K562 (cell line): ENCODE results near the gene ZNF544. TPM values are rescaled to one million over a fixed set of nuclear protein-coding genes. Genes with fewer than 3 reads are reported as not detected.

Experiments used
- CBFA2T2 ChIP-seq: fragments of 450-650 bp; conservative IDR thresholded peaks from 2 replicates; pipeline ENCODE4 v1.6.1; 2017; ENCODE audit warnings: mild to moderate bottlenecking
- CHD7 ChIP-seq: fragments of 200-600 bp; sonication (generic); IDR thresholded peaks from one replicate; pipeline ENCODE4 v1.6.1; 2012; ENCODE audit warnings: mild to moderate bottlenecking, low read depth, low read length, inconsistent platforms
- COPS2 ChIP-seq: fragments of 450-650 bp; conservative IDR thresholded peaks from 2 replicates; pipeline ENCODE4 v1.6.1; 2016; ENCODE audit warnings: mild to moderate bottlenecking, moderate library complexity
- HMGXB4 ChIP-seq: sonication (generic); formaldehyde crosslinking; IDR thresholded peaks from 2 replicates; pipeline ENCODE4 v1.8.1; 2023; ENCODE audit warnings: mild to moderate bottlenecking, missing genetic modification reagents
- NELFE ChIP-seq: IDR thresholded peaks from 2 replicates; pipeline ENCODE4 v1.6.1; 2011; ENCODE audit warnings: mild to moderate bottlenecking; ENCODE audit not compliant: insufficient read depth, insufficient read length
- NR2C2 ChIP-seq, 2 experiments: fragments of 200-800 bp in 1 of 2; sonication (Bioruptor generic) in 1 of 2; sonication (generic) in 1 of 2; formaldehyde crosslinking in 1 of 2; IDR thresholded peaks; 2 replicates each; pipeline versions ENCODE4 v1.6.1 to v1.8.0; 2016 to 2022; ENCODE audit warnings: mild to moderate bottlenecking in 1 of 2, missing compliant biosample characterization in 1 of 2, missing genetic modification characterization in 1 of 2, missing genetic modification reagents in 1 of 2
- PHF21A ChIP-seq: fragments of 450-650 bp; IDR thresholded peaks from 2 replicates; pipeline ENCODE4 v1.6.1; 2017; ENCODE audit warnings: low read depth, borderline replicate concordance
- RBM17 ChIP-seq: fragments of 200-400 bp; formaldehyde crosslinking; IDR thresholded peaks from 2 replicates; pipeline ENCODE4 v1.6.1; 2017; ENCODE audit warnings: low read depth, mild to moderate bottlenecking, low read length, borderline replicate concordance
- ZBTB1 ChIP-seq: sonication (generic); formaldehyde crosslinking; IDR thresholded peaks from 2 replicates; pipeline ENCODE4 v1.8.1; 2023; ENCODE audit warnings: missing genetic modification reagents, low read depth, mild to moderate bottlenecking, borderline replicate concordance
- ZNF212 ChIP-seq: fragments of 450-650 bp; formaldehyde crosslinking; IDR thresholded peaks from 2 replicates; pipeline ENCODE4 v1.4.0; 2020; ENCODE audit warnings: mild to moderate bottlenecking
- polyA plus RNA-seq, 8 experiments: library from polyadenylated mRNA; depleted of rRNA in 4 of 8; stranded (reverse) in 5 of 8; unstranded in 3 of 8; fragments of >200 nt; fragmentation: Nextera tagmentation in 2 of 8; fragmentation: Illumina TruSeq in 1 of 8; extraction: Ambion mirVana in 2 of 8; extraction: Trizol in 1 of 8; gene quantifications; 2 replicates each; pipeline versions ENCODE4 v1.2.1 to v1.2.3, GENCODE V29; 2011 to 2014; ENCODE audit warnings: inconsistent platforms in 1 of 8, missing spikeins in 1 of 8
- total RNA-seq, 7 experiments: library from RNA; depleted of rRNA in 6 of 7; stranded (reverse); fragments of >200 nt in 6 of 7; fragmentation: Illumina TruSeq in 2 of 7; extraction: Trizol in 2 of 7; gene quantifications; 2 replicates each; pipeline versions ENCODE4 v1.2.1 to v1.2.3, GENCODE V29; 2011 to 2021; ENCODE audit warnings: low replicate concordance in 1 of 7
- TF ChIP-seq, protein P1 (sequence below): sonication (generic); formaldehyde crosslinking; IDR thresholded peaks from 2 replicates; pipeline ENCODE4 v1.5.0; 2020; ENCODE audit warnings: missing genetic modification reagents
- TF ChIP-seq, protein P2 (sequence below): fragments of 450-650 bp; IDR thresholded peaks from 2 replicates; pipeline ENCODE4 v1.6.1; 2016; ENCODE audit warnings: missing biosample characterization, missing genetic modification characterization

The ZNF544 gene
- total and polyA plus RNA-seq, 9 of the 15 experiments (the other 6 are each of a cell fraction or from before 2014, with no cell fraction given): 23.6 to 59.0 (median 41.4) TPM

DNA sequence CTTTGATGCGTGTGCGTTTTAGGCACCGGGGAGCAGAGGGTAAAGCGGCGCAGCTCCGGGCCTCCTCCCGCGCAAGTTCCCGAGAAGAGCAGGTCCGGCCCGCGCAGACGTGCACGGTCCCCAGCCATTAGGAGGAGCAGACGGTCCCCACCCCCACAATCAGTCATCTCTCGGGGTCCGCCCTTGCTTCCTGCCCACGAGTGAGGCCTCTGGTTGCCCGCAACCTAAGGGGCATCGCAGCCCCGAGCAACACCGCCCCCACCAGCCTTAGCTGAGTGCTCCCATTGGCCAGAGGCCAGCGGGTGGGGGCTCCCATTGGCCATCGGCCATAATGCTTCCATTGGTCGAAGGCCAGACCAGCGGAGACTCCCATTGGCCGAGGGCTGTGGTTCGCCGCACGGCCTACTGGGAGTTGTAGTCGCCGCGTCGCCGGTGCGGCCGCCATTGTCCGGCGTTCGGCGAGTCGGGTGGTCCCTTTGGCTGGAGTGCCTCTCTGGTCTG, 49.9 kb downstream of the ZNF544 start, which contains the start of gene ZNF8 (continued):
- no peak for TF ChIP-seq NELFE
- TF ChIP-seq, protein P1, sequence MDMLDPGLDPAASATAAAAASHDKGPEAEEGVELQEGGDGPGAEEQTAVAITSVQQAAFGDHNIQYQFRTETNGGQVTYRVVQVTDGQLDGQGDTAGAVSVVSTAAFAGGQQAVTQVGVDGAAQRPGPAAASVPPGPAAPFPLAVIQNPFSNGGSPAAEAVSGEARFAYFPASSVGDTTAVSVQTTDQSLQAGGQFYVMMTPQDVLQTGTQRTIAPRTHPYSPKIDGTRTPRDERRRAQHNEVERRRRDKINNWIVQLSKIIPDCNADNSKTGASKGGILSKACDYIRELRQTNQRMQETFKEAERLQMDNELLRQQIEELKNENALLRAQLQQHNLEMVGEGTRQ (CRISPR knock-in tag): no peak
- no peak for TF ChIP-seq ZNF212 (CRISPR knock-in tag)
- no peak for TF ChIP-seq ZBTB1
- no peak for TF ChIP-seq CHD7
- TF ChIP-seq PHF21A: no peak
- no peak for TF ChIP-seq HMGXB4 (CRISPR knock-in tag)
- no peak for TF ChIP-seq COPS2
- peak; percentile 38; the same call in 1 of the 2 replicates for TF ChIP-seq NR2C2 (CRISPR knock-in tag; IDR thresholded peaks at IDR 0.05)
- no peak; the same call in 1 of the 2 replicates for TF ChIP-seq NR2C2 (tag; IDR thresholded peaks at IDR 0.05)
- no peak for TF ChIP-seq CBFA2T2
- TF ChIP-seq, protein P2, sequence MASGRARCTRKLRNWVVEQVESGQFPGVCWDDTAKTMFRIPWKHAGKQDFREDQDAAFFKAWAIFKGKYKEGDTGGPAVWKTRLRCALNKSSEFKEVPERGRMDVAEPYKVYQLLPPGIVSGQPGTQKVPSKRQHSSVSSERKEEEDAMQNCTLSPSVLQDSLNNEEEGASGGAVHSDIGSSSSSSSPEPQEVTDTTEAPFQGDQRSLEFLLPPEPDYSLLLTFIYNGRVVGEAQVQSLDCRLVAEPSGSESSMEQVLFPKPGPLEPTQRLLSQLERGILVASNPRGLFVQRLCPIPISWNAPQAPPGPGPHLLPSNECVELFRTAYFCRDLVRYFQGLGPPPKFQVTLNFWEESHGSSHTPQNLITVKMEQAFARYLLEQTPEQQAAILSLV: no peak
- no peak for TF ChIP-seq RBM17
